Caco-2 (cell line): ENCODE data around the gene NUDT3. TPM values are rescaled to one million over a fixed set of nuclear protein-coding genes. Genes with fewer than 3 reads are reported as not detected.

Experiments used
- BruUV-seq: library from RNA; stranded (reverse); fragments of 400-500 nt; replicated peaks from 2 replicates; lab custom pipeline; 2021; lab: Mats Ljungman, UMichigan
- CTCF ChIA-PET: fragments of 300-600 bp; sonication (Branson Sonifier 250); formaldehyde crosslinking; loops from one replicate; lab custom pipeline; 2022; ENCODE audit warnings: antibody characterized with exemption; lab: Charles Lee
- POLR2A ChIA-PET: fragments of 300-600 bp; sonication (Branson Sonifier 250); formaldehyde crosslinking; loops from one replicate; lab custom pipeline; 2022; ENCODE audit warnings: antibody characterized with exemption; lab: Charles Lee
- DNase-seq, 2 experiments: peaks; one replicate each; pipeline versions ENCODE4 v3.0.0 to v3.0.0-alpha.2; 2020 to 2022
- H3K27me3 ChIP-seq: replicated peaks from 2 replicates; pipeline ENCODE4 v1.6.0; 2011; ENCODE audit warnings: low read length; ENCODE audit not compliant: control insufficient read depth, insufficient read depth
- H3K36me3 ChIP-seq: 2 replicates; pipeline ENCODE4 v1.5.1; 2011; ENCODE audit warnings: low read length; ENCODE audit not compliant: control insufficient read depth, insufficient read depth
- H3K4me1 ChIP-seq: fragments of 250-450 bp; sonication (Bioruptor Pico); 2 replicates; pipeline ENCODE4 v1.5.1; 2020; ENCODE audit warnings: mild to moderate bottlenecking
- H3K4me3 ChIP-seq: 2 replicates; pipeline ENCODE4 v1.5.1; 2011; ENCODE audit warnings: low read depth, mild to moderate bottlenecking, control low read depth, low read length
- H3K9me3 ChIP-seq: fragments of 250-450 bp; sonication (Bioruptor Pico); 2 replicates; pipeline ENCODE4 v1.5.1; 2020; ENCODE audit warnings: mild to moderate bottlenecking, moderate library complexity
- H3K27ac Mint-ChIP-seq: one replicate; pipeline ENCODE4 v1.8.0; 2022; ENCODE audit warnings: mixed read lengths; ENCODE audit not compliant: unreplicated experiment
- H3K27me3 Mint-ChIP-seq: one replicate; pipeline ENCODE4 v1.8.0; 2022; ENCODE audit warnings: mixed read lengths; ENCODE audit not compliant: insufficient read depth, unreplicated experiment
- H3K36me3 Mint-ChIP-seq: one replicate; pipeline ENCODE4 v1.8.0; 2022; ENCODE audit warnings: mild to moderate bottlenecking, mixed read lengths; ENCODE audit not compliant: insufficient read depth, unreplicated experiment
- H3K4me1 Mint-ChIP-seq: one replicate; pipeline ENCODE4 v1.8.0; 2022; ENCODE audit warnings: low read depth, mixed read lengths; ENCODE audit not compliant: unreplicated experiment
- H3K4me3 Mint-ChIP-seq: one replicate; pipeline ENCODE4 v1.8.0; 2022; ENCODE audit warnings: mild to moderate bottlenecking, moderate library complexity, mixed read lengths; ENCODE audit not compliant: unreplicated experiment
- H3K9me3 Mint-ChIP-seq: one replicate; pipeline ENCODE4 v1.8.0; 2022; ENCODE audit warnings: mixed read lengths; ENCODE audit not compliant: unreplicated experiment
- CTCF ChIP-seq, 2 experiments: fragments of 200-600 bp in 1 of 2; IDR thresholded peaks; 1 replicate in 1 of 2; 2 replicates in 1 of 2; pipeline versions ENCODE4 v1.5.1 to v1.8.0; 2011 to 2022; ENCODE audit warnings: antibody characterized with exemption in 1 of 2, control low read depth in 1 of 2, inconsistent platforms in 1 of 2, low read depth in 1 of 2, low read length in 1 of 2, mild to moderate bottlenecking in 1 of 2, moderate library complexity in 1 of 2; ENCODE audit not compliant: insufficient read depth in 1 of 2, severe bottlenecking in 1 of 2, unreplicated experiment in 1 of 2
- intact Hi-C: fragments of 100-400 bp; cut with micrococcal nuclease; formaldehyde crosslinking; loops from one replicate; pipeline ENCODE4 v1.10.0; 2022; ENCODE audit not compliant: unreplicated experiment
- total RNA-seq: library from RNA; stranded (reverse); gene quantifications from 2 replicates; pipeline ENCODE4 v1.2.3, GENCODE V29; 2022

The NUDT3 gene
- total RNA-seq, 1 experiment from 2014 or later: 22.9 TPM

DNA sequence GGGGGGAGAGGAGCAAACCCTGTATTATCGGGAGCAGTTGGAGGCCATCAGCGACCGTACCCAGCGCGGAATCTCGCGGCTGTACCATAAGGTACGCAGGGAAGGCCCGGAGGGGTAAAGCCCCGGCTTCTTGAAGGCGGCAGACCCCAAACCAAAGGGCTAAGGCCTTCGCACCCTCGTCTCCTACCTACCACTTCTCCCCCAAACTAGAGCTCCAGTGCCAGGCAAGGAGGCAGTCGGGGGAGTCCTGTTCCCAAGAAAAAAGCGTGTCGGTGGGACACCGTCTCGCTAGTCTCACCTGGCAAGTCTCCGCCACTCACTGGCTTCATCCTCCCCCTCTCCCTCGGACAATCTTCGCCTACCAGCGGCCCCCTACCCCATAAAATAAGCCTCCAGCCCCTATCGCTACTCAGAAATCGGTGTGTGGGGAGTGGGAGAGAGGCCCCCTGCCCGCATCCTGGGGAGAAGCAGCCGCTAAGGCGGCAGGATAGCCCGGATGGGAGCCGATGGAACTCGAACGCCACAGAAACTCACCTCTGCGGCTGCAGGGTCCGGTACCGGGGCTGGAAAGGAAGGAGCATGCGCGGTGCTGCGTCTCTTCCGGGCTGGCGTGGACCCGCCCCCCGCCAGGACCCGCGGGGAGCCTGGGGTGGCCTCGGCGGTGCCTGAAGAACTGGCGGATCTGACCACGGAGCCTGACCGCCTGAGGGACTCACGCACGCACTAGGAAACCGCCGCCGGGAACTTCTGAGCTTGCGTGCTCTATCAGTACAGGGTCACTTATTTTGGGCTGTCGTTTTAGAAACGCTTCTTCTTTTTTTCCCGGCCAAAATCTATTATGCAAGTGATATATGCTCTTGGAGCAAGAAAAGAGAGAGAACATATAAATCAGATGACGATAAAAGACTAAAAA lies 33.3 kb upstream of the NUDT3 start, which contains the start of gene RPS10:
TSS of gene RPS10 (minus strand) at position 572 of the 913 bp plus-strand sequence. CDS start 848 bp downstream, outside the sequence.
- H3K9me3 ChIP-seq: no peaks in the 10 kb centered on the region
- peaks cover 13% of the 10 kb centered on the region for H3K4me1 ChIP-seq
- H3K27me3 ChIP-seq: no peaks in the 10 kb centered on the region
- intact Hi-C loops: no loop called here
- Mint-ChIP-seq H3K4me1 (no peaks in the 10 kb centered on the region), H3K27me3 (no peaks in the 10 kb centered on the region), H3K36me3 (peaks cover 55% of the 10 kb centered on the region), H3K9me3 (peaks cover 6% of the 10 kb centered on the region), H3K27ac (peak within 1 kb of the TSS; percentile 98), H3K4me3 (peak within 1 kb of the TSS; percentile 94)
- POLR2A ChIA-PET: interaction anchor here (0.5 to 1.2 kb wide), 15 partner anchors 9 to 202 kb away, joined by 3 to 13 read pairs (median 4); partner anchors contain the start of genes HMGA1 and SMIM29
- CTCF ChIA-PET: interaction anchor here (0.5 to 1.2 kb wide), 10 partner anchors 9 to 262 kb away, joined by 3 to 16 read pairs (median 3); partner anchors contain the start of gene SMIM29
- peak in 1 of 2 experiments; percentile 26 for TF ChIP-seq CTCF (IDR thresholded peaks at IDR 0.05; ENCODE audit: insufficient read depth in 1 of 2, low read depth in 1 of 2, low read length in 1 of 2, severe bottlenecking in 1 of 2, unreplicated experiment in 1 of 2)
- peak within 1 kb of the TSS; percentile 96 for H3K4me3 ChIP-seq
- H3K36me3 ChIP-seq: peaks cover 6% of the 10 kb centered on the region; the same call in 1 of the 2 replicates
- TSS peak; percentile 65 for BruUV-seq
- DNase-seq: peak; percentile 93 to 97

- H3K36me3 Mint-ChIP-seq: peaks cover 61% of the 10 kb centered on the region
- Histone ChIP-seq H3K36me3 (peaks cover 6% of the 10 kb centered on the region), H3K9me3 (no peaks in the 10 kb centered on the region), H3K4me1 (peaks cover 13% of the 10 kb centered on the region), H3K4me3 (peak overlapping the region; percentile 96), H3K27me3 (no peaks in the 10 kb centered on the region)
- H3K4me3 Mint-ChIP-seq: peak overlapping the region; percentile 94
- DNase-seq: no peak
- TF ChIP-seq CTCF (IDR thresholded peaks at IDR 0.05; ENCODE audit: insufficient read depth in 1 of 2, low read depth in 1 of 2, low read length in 1 of 2, severe bottlenecking in 1 of 2, unreplicated experiment in 1 of 2): no peak
- H3K27me3 Mint-ChIP-seq: no peaks in the 10 kb centered on the region
- H3K27ac Mint-ChIP-seq: peak overlapping the region; percentile 98
- CTCF ChIA-PET: no interaction called here
- H3K4me1 Mint-ChIP-seq: no peaks in the 10 kb centered on the region
- no TSS peak for BruUV-seq
- H3K9me3 Mint-ChIP-seq: no peaks in the 10 kb centered on the region
- POLR2A ChIA-PET: interaction anchor here (1.6 kb wide), 1 partner anchor 9 kb away, joined by 6 read pairs; no protein-coding TSS in a partner anchor
- intact Hi-C loops: no loop called here
Observed at GRCh38 chr6:34425132-34425497, 32.6 kb upstream of the NUDT3 start.
